H9 (cell line): Measurements from ENCODE around the gene OR9Q1. TPM values are rescaled to one million over a fixed set of nuclear protein-coding genes. Genes with fewer than 3 reads are reported as not detected.

Experiments
- DNase-seq: peaks from one replicate; pipeline ENCODE4 v3.0.0-alpha.2; 2017
- H2AFZ ChIP-seq: one replicate; pipeline ENCODE4 v1.6.1; 2013; ENCODE audit warnings: mild to moderate bottlenecking, low read length, control low read depth, moderate library complexity
- H2AK5ac ChIP-seq: 2 replicates; pipeline ENCODE4 v1.6.1; 2013; ENCODE audit warnings: low read length, control low read depth, mixed read lengths; ENCODE audit not compliant: insufficient read length
- H2BK120ac ChIP-seq: one replicate; pipeline ENCODE4 v1.6.1; 2013; ENCODE audit warnings: low read depth, mild to moderate bottlenecking, low read length, control low read depth, inconsistent platforms; ENCODE audit not compliant: poor library complexity, severe bottlenecking
- H2BK12ac ChIP-seq: 2 replicates; pipeline ENCODE4 v1.6.1; 2013; ENCODE audit warnings: low read length, control low read depth, mixed read lengths, low read depth; ENCODE audit not compliant: insufficient read length
- H2BK15ac ChIP-seq: 2 replicates; pipeline ENCODE4 v1.6.1; 2013; ENCODE audit warnings: low read depth, low read length, control low read depth
- H2BK20ac ChIP-seq: one replicate; pipeline ENCODE4 v1.6.1; 2013; ENCODE audit warnings: low read depth, mild to moderate bottlenecking, low read length, control low read depth, inconsistent platforms; ENCODE audit not compliant: poor library complexity, severe bottlenecking
- H2BK5ac ChIP-seq: 2 replicates; pipeline ENCODE4 v1.6.1; 2013; ENCODE audit warnings: low read length, control low read depth, mixed read lengths; ENCODE audit not compliant: insufficient read length
- H3K14ac ChIP-seq: 2 replicates; pipeline ENCODE4 v1.6.1; 2013; ENCODE audit warnings: low read length, control low read depth; ENCODE audit not compliant: insufficient read depth
- H3K18ac ChIP-seq: 2 replicates; pipeline ENCODE4 v1.6.1; 2013; ENCODE audit warnings: low read depth, mild to moderate bottlenecking, mixed read lengths, low read length, control low read depth; ENCODE audit not compliant: insufficient read length
- H3K23ac ChIP-seq: 2 replicates; pipeline ENCODE4 v1.6.1; 2013; ENCODE audit warnings: low read length, control low read depth, mixed read lengths, low read depth; ENCODE audit not compliant: insufficient read length
- H3K23me2 ChIP-seq: 2 replicates; pipeline ENCODE4 v1.6.1; 2013; ENCODE audit warnings: low read depth, mild to moderate bottlenecking, mixed read lengths, low read length, control low read depth; ENCODE audit not compliant: insufficient read length, poor library complexity, severe bottlenecking
- H3K27ac ChIP-seq: 2 replicates; pipeline ENCODE4 v1.5.1; 2013; ENCODE audit warnings: low read length, control low read depth, mixed read lengths, low read depth; ENCODE audit not compliant: insufficient read length
- H3K27me3 ChIP-seq: 2 replicates; pipeline ENCODE4 v1.6.1; 2013; ENCODE audit warnings: low read length, control low read depth, inconsistent platforms; ENCODE audit not compliant: insufficient read depth
- H3K4ac ChIP-seq: 2 replicates; pipeline ENCODE4 v1.6.1; 2013; ENCODE audit warnings: low read depth, mild to moderate bottlenecking, control low read depth, inconsistent platforms, low read length, moderate library complexity
- H3K4me1 ChIP-seq: 2 replicates; pipeline ENCODE4 v1.6.1; 2013; ENCODE audit warnings: low read length, control low read depth, inconsistent platforms; ENCODE audit not compliant: insufficient read depth
- H3K4me2 ChIP-seq: 2 replicates; pipeline ENCODE4 v1.6.1; 2013; ENCODE audit warnings: low read length, control low read depth, mixed read lengths; ENCODE audit not compliant: insufficient read length, insufficient read depth
- H3K56ac ChIP-seq: 2 replicates; pipeline ENCODE4 v1.6.1; 2013; ENCODE audit warnings: low read depth, mild to moderate bottlenecking, mixed read lengths, low read length, control low read depth; ENCODE audit not compliant: insufficient read length
- H3K79me1 ChIP-seq: 2 replicates; pipeline ENCODE4 v1.6.1; 2013; ENCODE audit warnings: low read depth, mild to moderate bottlenecking, moderate library complexity, low read length, control low read depth, inconsistent platforms; ENCODE audit not compliant: insufficient read depth, poor library complexity, severe bottlenecking
- H3K79me2 ChIP-seq: 2 replicates; pipeline ENCODE4 v1.6.1; 2013; ENCODE audit warnings: low read length, control low read depth, inconsistent platforms; ENCODE audit not compliant: insufficient read depth
- H3K9ac ChIP-seq: 2 replicates; pipeline ENCODE4 v1.6.1; 2013; ENCODE audit warnings: low read length, control low read depth, mixed read lengths; ENCODE audit not compliant: insufficient read length; ENCODE audit errors: extremely low read depth
- H3K9me3 ChIP-seq: one replicate; pipeline ENCODE4 v1.6.1; 2013; ENCODE audit warnings: low read depth, low read length, inconsistent platforms; ENCODE audit not compliant: control insufficient read depth
- H3T11ph ChIP-seq: one replicate; pipeline ENCODE4 v1.6.1; 2013; ENCODE audit warnings: mild to moderate bottlenecking, low read length, control low read depth, inconsistent platforms
- H4K20me1 ChIP-seq: one replicate; pipeline ENCODE4 v1.6.1; 2013; ENCODE audit not compliant: control insufficient read depth, insufficient read length, insufficient read depth
- H4K5ac ChIP-seq: 2 replicates; pipeline ENCODE4 v1.6.1; 2013; ENCODE audit warnings: low read depth, mild to moderate bottlenecking, mixed read lengths, low read length, control low read depth; ENCODE audit not compliant: insufficient read length
- H4K8ac ChIP-seq: replicated peaks from 2 replicates; pipeline ENCODE4 v1.6.1; 2013; ENCODE audit warnings: low read length, control low read depth, mixed read lengths, low read depth; ENCODE audit not compliant: insufficient read length
- H4K91ac ChIP-seq: 2 replicates; pipeline ENCODE4 v1.6.1; 2013; ENCODE audit warnings: low read depth, mild to moderate bottlenecking, moderate library complexity, mixed read lengths, low read length, control low read depth; ENCODE audit not compliant: insufficient read length
- H3K27ac Mint-ChIP-seq, 3 experiments: 2 replicates in 2 of 3; 3 replicates in 1 of 3; pipeline ENCODE4 v1.8.0; 2020 to 2021; ENCODE audit warnings: mixed read lengths in 3 of 3, mild to moderate bottlenecking in 1 of 3, moderate library complexity in 1 of 3
- H3K27me3 Mint-ChIP-seq: 2 replicates; pipeline ENCODE4 v1.8.0; 2021; ENCODE audit warnings: low read depth, mild to moderate bottlenecking, moderate library complexity, mixed read lengths
- H3K36me3 Mint-ChIP-seq, 3 experiments: 2 replicates in 2 of 3; 3 replicates in 1 of 3; pipeline ENCODE4 v1.8.0; 2020 to 2021; ENCODE audit warnings: low read depth in 3 of 3, mixed read lengths in 3 of 3; ENCODE audit not compliant: insufficient read depth in 1 of 3
- H3K4me1 Mint-ChIP-seq, 2 experiments: 2 replicates each; pipeline ENCODE4 v1.8.0; 2020; ENCODE audit warnings: mixed read lengths in 2 of 2
- H3K4me3 Mint-ChIP-seq, 2 experiments: 2 replicates in 1 of 2; 3 replicates in 1 of 2; pipeline ENCODE4 v1.8.0; 2020 to 2021; ENCODE audit warnings: mild to moderate bottlenecking in 2 of 2, mixed read lengths in 2 of 2, moderate library complexity in 1 of 2
- H3K9me3 Mint-ChIP-seq, 2 experiments: 2 replicates in 1 of 2; 3 replicates in 1 of 2; pipeline ENCODE4 v1.8.0; 2020; ENCODE audit warnings: mild to moderate bottlenecking in 2 of 2, mixed read lengths in 2 of 2, moderate library complexity in 1 of 2
- total RNA-seq: library from RNA; stranded (reverse); gene quantifications from 2 replicates; pipeline ENCODE4 v1.2.1, GENCODE V29; 2021
- TF ChIP-seq, protein P1 (sequence below): fragments of 200-600 bp; sonication (generic); conservative IDR thresholded peaks from 3 replicates; pipeline ENCODE4 v1.8.0; 2021; ENCODE audit warnings: antibody characterized with exemption, mild to moderate bottlenecking

The OR9Q1 gene
- total RNA-seq, 1 experiment from 2014 or later, result not detected

- DNase-seq, result no peak
- no peaks in the 10 kb centered on the region for H3K9me3 ChIP-seq
- no peaks in the 10 kb centered on the region for H3K79me1 ChIP-seq
- no peak within 1 kb of the TSS for H3K14ac ChIP-seq
- no peak within 1 kb of the TSS for H2AK5ac ChIP-seq
- H3K27ac ChIP-seq, result no peak within 1 kb of the TSS
- H3K23me2 ChIP-seq, result no peaks in the 10 kb centered on the region
- no peak within 1 kb of the TSS for H2AFZ ChIP-seq
- Mint-ChIP-seq H3K4me3 (no peak within 1 kb of the TSS; a peak in 1 of 5 replicates), H3K27ac (no peak within 1 kb of the TSS; a peak in 1 of 7 replicates), H3K27me3 (no peaks in the 10 kb centered on the region), H3K9me3 (peaks cover 6 to 13% of the 10 kb centered on the region in 2 experiments; a peak in 4 of 5 replicates), H3K36me3 (no peaks in the 10 kb centered on the region), H3K4me1 (no peaks in the 10 kb centered on the region)
- no peak within 1 kb of the TSS for H3T11ph ChIP-seq
- no peak within 1 kb of the TSS for H3K9ac ChIP-seq
- no peak within 1 kb of the TSS for H2BK20ac ChIP-seq
- TF ChIP-seq, protein P1, sequence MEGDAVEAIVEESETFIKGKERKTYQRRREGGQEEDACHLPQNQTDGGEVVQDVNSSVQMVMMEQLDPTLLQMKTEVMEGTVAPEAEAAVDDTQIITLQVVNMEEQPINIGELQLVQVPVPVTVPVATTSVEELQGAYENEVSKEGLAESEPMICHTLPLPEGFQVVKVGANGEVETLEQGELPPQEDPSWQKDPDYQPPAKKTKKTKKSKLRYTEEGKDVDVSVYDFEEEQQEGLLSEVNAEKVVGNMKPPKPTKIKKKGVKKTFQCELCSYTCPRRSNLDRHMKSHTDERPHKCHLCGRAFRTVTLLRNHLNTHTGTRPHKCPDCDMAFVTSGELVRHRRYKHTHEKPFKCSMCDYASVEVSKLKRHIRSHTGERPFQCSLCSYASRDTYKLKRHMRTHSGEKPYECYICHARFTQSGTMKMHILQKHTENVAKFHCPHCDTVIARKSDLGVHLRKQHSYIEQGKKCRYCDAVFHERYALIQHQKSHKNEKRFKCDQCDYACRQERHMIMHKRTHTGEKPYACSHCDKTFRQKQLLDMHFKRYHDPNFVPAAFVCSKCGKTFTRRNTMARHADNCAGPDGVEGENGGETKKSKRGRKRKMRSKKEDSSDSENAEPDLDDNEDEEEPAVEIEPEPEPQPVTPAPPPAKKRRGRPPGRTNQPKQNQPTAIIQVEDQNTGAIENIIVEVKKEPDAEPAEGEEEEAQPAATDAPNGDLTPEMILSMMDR, result no peak
- no peak within 1 kb of the TSS for H4K91ac ChIP-seq
- no peak within 1 kb of the TSS for H4K8ac ChIP-seq
- no peak within 1 kb of the TSS for H3K18ac ChIP-seq
- H4K20me1 ChIP-seq, result no peaks in the 10 kb centered on the region
- H3K27me3 ChIP-seq, result no peaks in the 10 kb centered on the region
- no peaks in the 10 kb centered on the region for H3K79me2 ChIP-seq
- H4K5ac ChIP-seq, result no peak within 1 kb of the TSS
- no peak within 1 kb of the TSS for H2BK5ac ChIP-seq
- H2BK12ac ChIP-seq, result no peak within 1 kb of the TSS
- no peak within 1 kb of the TSS for H2BK120ac ChIP-seq
- H3K4ac ChIP-seq, result no peak within 1 kb of the TSS
- H3K23ac ChIP-seq, result no peak within 1 kb of the TSS
- H3K4me1 ChIP-seq, result no peaks in the 10 kb centered on the region
- no peak within 1 kb of the TSS for H3K4me2 ChIP-seq
- no peak within 1 kb of the TSS for H3K56ac ChIP-seq
- no peak within 1 kb of the TSS for H2BK15ac ChIP-seq
Observed at GRCh38 chr11:58030653-58031052, 7.0 kb downstream of the OR9Q1 start, which contains the start of gene OR6Q1. OR6Q1 (plus strand) TSS chr11:58030953; CDS start chr11:58030953, 0 bp downstream.
